Measurements from ENCODE around the gene GJC2. TPM values are rescaled to one million over a fixed set of nuclear protein-coding genes. Genes with fewer than 3 reads are reported as not detected.

Gene GJC2
- total and polyA plus RNA-seq, 10 of the 15 experiments (the other 5 are each of a cell fraction or from before 2014, with no cell fraction given) = 0.04 to 0.44 (median 0.07) TPM; not detected in 4

- no peaks in the 10 kb centered on the region for H4K20me1 ChIP-seq (ENCODE audit: control insufficient read depth, insufficient read depth)
- no peak overlapping the region for H3K27ac ChIP-seq (ENCODE audit: control insufficient read depth, insufficient read depth)
- H3K4me3 ChIP-seq = no peak overlapping the region
- RAD21 ChIA-PET (ENCODE audit: unreplicated experiment) = no interaction called here
- H3K4me2 ChIP-seq (ENCODE audit: control insufficient read depth, insufficient read depth) = no peak overlapping the region
- H3K36me3 ChIP-seq (ENCODE audit: control insufficient read depth in 2 of 2, insufficient read depth in 2 of 2, low read length in 1 of 2) = peaks cover 4 to 5% of the 10 kb centered on the region in 2 experiments; a peak in 3 of 4 replicates
- TF ChIP-seq TARDBP (IDR thresholded peaks at IDR 0.05; ENCODE audit: borderline replicate concordance) = no peak
- TF ChIP-seq CBX3 (IDR thresholded peaks at IDR 0.05; ENCODE audit: borderline replicate concordance, low read depth) = no peak
- no peak for TF ChIP-seq SUZ12 (IDR thresholded peaks at IDR 0.05; ENCODE audit: unreplicated experiment)
- no peak for TF ChIP-seq CREB1 (IDR thresholded peaks at IDR 0.05; ENCODE audit: low read depth)
- no peak for TF ChIP-seq PKNOX1 (IDR thresholded peaks at IDR 0.05)
- no peak for TF ChIP-seq TAF1 (IDR thresholded peaks at IDR 0.05; ENCODE audit: borderline replicate concordance, low read depth, low read length)
- no peak for TF ChIP-seq ZNF687 (IDR thresholded peaks at IDR 0.05)
- no peak for TF ChIP-seq USF2 (IDR thresholded peaks at IDR 0.05; ENCODE audit: borderline replicate concordance, low read depth, low read length)
- TF ChIP-seq CHD1 (IDR thresholded peaks at IDR 0.05; ENCODE audit: low read depth, low read length) = no peak
- TF ChIP-seq NR2C2 (IDR thresholded peaks at IDR 0.05; ENCODE audit: borderline replicate concordance, control insufficient read depth, insufficient read length, low read depth) = no peak
- no peak for TF ChIP-seq MEF2A (IDR thresholded peaks at IDR 0.05; ENCODE audit: insufficient read depth, low read depth, low read length)
- TF ChIP-seq CTCF (IDR thresholded peaks at IDR 0.05 in 2 of 3, conservative IDR thresholded peaks at IDR 0.05 in 1 of 3; ENCODE audit: control insufficient read depth in 2 of 3, extremely low read depth in 1 of 3, insufficient read depth in 1 of 3, low read depth in 3 of 3, low read length in 3 of 3) = no peak
- TF ChIP-seq TCF3 (IDR thresholded peaks at IDR 0.05; ENCODE audit: borderline replicate concordance, insufficient read depth, low read depth, low read length) = no peak
- 83% methylated on average over 7 of the region's 7 CpGs for WGBS (ENCODE audit: insufficient coverage, insufficient replicate concordance, low lambda C conversion rate, missing lambda C conversion rate)
- no peak overlapping the region for H2AFZ ChIP-seq (ENCODE audit: control insufficient read depth, low read depth, low read length)
- peaks cover 7% of the 10 kb centered on the region for H3K4me1 ChIP-seq (ENCODE audit: control insufficient read depth, insufficient read depth, low read length)
- CTCF ChIA-PET = interaction anchor here (0.8 to 2.2 kb wide), 7 partner anchors 8 to 111 kb away, joined by 3 to 8 read pairs (median 5); partner anchors contain the start of gene IBA57
- ATAC-seq (no peak), FAIRE-seq (no peak), DNase-seq (ENCODE audit: low read depth, low spot score) (no peak)
- H3K27me3 ChIP-seq (replicated peaks in 1 of 2; ENCODE audit: control insufficient read depth in 2 of 2, insufficient read depth in 2 of 2, low read length in 1 of 2) = no peaks in the 10 kb centered on the region
- SMC1A ChIA-PET (ENCODE audit: uncharacterized antibody, unreplicated experiment) = interaction anchor here (0.7 to 1.5 kb wide), 2 partner anchors 8 to 13 kb away, joined by 3 to 4 read pairs; no protein-coding TSS in a partner anchor
- no peak overlapping the region for H3K9ac ChIP-seq (ENCODE audit: control insufficient read depth, insufficient read depth, low read length)
- no peaks in the 10 kb centered on the region for H3K9me3 ChIP-seq (replicated peaks; ENCODE audit: control insufficient read depth, insufficient read depth, low read length)
- intact Hi-C loops (cut with micrococcal nuclease; ENCODE audit: unreplicated experiment) (no loop called here), in situ Hi-C loops (cut with MboI) (no loop called here)
- TSS peak; percentile 48 for BruUV-seq (replicated peaks)
- POLR2A ChIA-PET = interaction anchor here (1.0 kb wide), 1 partner anchor 30 kb away, joined by 3 read pairs; no protein-coding TSS in a partner anchor
- peaks cover 13% of the 10 kb centered on the region for H3K79me2 ChIP-seq (ENCODE audit: control insufficient read depth, insufficient read depth, low read length)
Measured at GRCh38 chr1:228110556-228110955, 39.2 kb upstream of the GJC2 start.
